HAP-1 (cell line): ENCODE measurements around the gene LGALS4.
"Not testable (repeated sequence)": the region's sequence is repeated elsewhere in the genome, so short reads cannot be mapped to it uniquely, and the experiment has no call there.

Experiments
- DNase-seq, 2 experiments: peaks; one replicate each; pipeline ENCODE4 v3.0.0-alpha.2; 2016 to 2020; ENCODE audit warnings: low spot score in 2 of 2
- H3K27me3 ChIP-seq: fragments of 250-450 bp; sonication (Bioruptor Pico); 2 replicates; pipeline ENCODE4 v1.5.1; 2020; ENCODE audit warnings: low read depth, mild to moderate bottlenecking, moderate library complexity
- H3K36me3 ChIP-seq: fragments of 250-450 bp; sonication (Bioruptor Pico); replicated peaks from 2 replicates; pipeline ENCODE4 v1.5.1; 2020; ENCODE audit warnings: mild to moderate bottlenecking
- H3K4me1 ChIP-seq: fragments of 250-450 bp; sonication (Bioruptor Pico); 2 replicates; pipeline ENCODE4 v1.5.1; 2020; ENCODE audit warnings: mild to moderate bottlenecking
- H3K4me3 ChIP-seq: fragments of 250-450 bp; sonication (Bioruptor Pico); 2 replicates; pipeline ENCODE4 v1.5.1; 2020; ENCODE audit warnings: mild to moderate bottlenecking, moderate library complexity
- H3K9me3 ChIP-seq: fragments of 250-450 bp; sonication (Bioruptor Pico); 2 replicates; pipeline ENCODE4 v1.5.1; 2020; ENCODE audit warnings: mild to moderate bottlenecking, moderate library complexity
- in situ Hi-C: fragments of 300-500 bp; cut with MboI; formaldehyde crosslinking; loops from 3 replicates; pipeline ENCODE4 v1.14.3; 2020; ENCODE audit warnings: low sequenced_read_pairs, inconsistent platforms, mixed read lengths

The LGALS4 gene

GRCh38 chr19:38825936-38826335 is 13.2 kb upstream of the LGALS4 start:
- H3K9me3 ChIP-seq, DNase-seq, H3K27me3 ChIP-seq, in situ Hi-C loops, H3K4me1 ChIP-seq, H3K4me3 ChIP-seq: not testable (repeated sequence)
- peaks cover 19% of the 10 kb centered on the region for H3K36me3 ChIP-seq

GRCh38 chr19:38821230-38821825 is 8.6 kb upstream of the LGALS4 start:
- H3K4me1 ChIP-seq, in situ Hi-C loops, H3K4me3 ChIP-seq, DNase-seq, H3K27me3 ChIP-seq, H3K9me3 ChIP-seq, H3K36me3 ChIP-seq: not testable (repeated sequence)

GRCh38 chr19:38819231-38819920 is 6.6 kb upstream of the LGALS4 start:
- H3K36me3 ChIP-seq, result peaks cover 15% of the 10 kb centered on the region
- no peaks in the 10 kb centered on the region for H3K27me3 ChIP-seq
- no peak overlapping the region for H3K4me3 ChIP-seq
- DNase-seq, result no peak
- in situ Hi-C loops, result no loop called here
- H3K9me3 ChIP-seq, result no peaks in the 10 kb centered on the region
- no peaks in the 10 kb centered on the region for H3K4me1 ChIP-seq

- DNase-seq, result no peak
- no peaks in the 10 kb centered on the region for H3K9me3 ChIP-seq
- H3K36me3 ChIP-seq, result peaks cover 7% of the 10 kb centered on the region
- H3K4me3 ChIP-seq, result no peak overlapping the region
- no peaks in the 10 kb centered on the region for H3K27me3 ChIP-seq
- in situ Hi-C loops, result no loop called here
- H3K4me1 ChIP-seq, result no peaks in the 10 kb centered on the region
Observed at GRCh38 chr19:38817081-38817480, 4.3 kb upstream of the LGALS4 start.

GRCh38 chr19:38816131-38816750 is 3.5 kb upstream of the LGALS4 start:
- Histone ChIP-seq H3K27me3 (no peaks in the 10 kb centered on the region), H3K36me3 (peaks cover 7% of the 10 kb centered on the region), H3K4me1 (no peaks in the 10 kb centered on the region), H3K9me3 (no peaks in the 10 kb centered on the region), H3K4me3 (no peak overlapping the region)
- in situ Hi-C loops, result no loop called here
- no peak for DNase-seq

- H3K4me1 ChIP-seq, result no peaks in the 10 kb centered on the region
- in situ Hi-C loops, result no loop called here
- DNase-seq, result no peak
- peaks cover 7% of the 10 kb centered on the region for H3K36me3 ChIP-seq
- H3K9me3 ChIP-seq, result no peaks in the 10 kb centered on the region
- H3K27me3 ChIP-seq, result no peaks in the 10 kb centered on the region
- no peak overlapping the region for H3K4me3 ChIP-seq
Observed at GRCh38 chr19:38815059-38816001, 2.6 kb upstream of the LGALS4 start.

GRCh38 chr19:38813932-38814331 is 1.2 kb upstream of the LGALS4 start:
- H3K4me1 ChIP-seq, DNase-seq, H3K36me3 ChIP-seq, in situ Hi-C loops, H3K27me3 ChIP-seq, H3K9me3 ChIP-seq, H3K4me3 ChIP-seq: not testable (repeated sequence)

GRCh38 chr19:38813323-38813722 is 578 bp upstream of the LGALS4 start:
- in situ Hi-C loops, result no loop called here
- Histone ChIP-seq H3K9me3 (no peaks in the 10 kb centered on the region), H3K27me3 (no peaks in the 10 kb centered on the region), H3K4me3 (no peak overlapping the region), H3K4me1 (no peaks in the 10 kb centered on the region), H3K36me3 (peaks cover 7% of the 10 kb centered on the region)
- no peak for DNase-seq

- no peaks in the 10 kb centered on the region for H3K27me3 ChIP-seq
- H3K36me3 ChIP-seq, result peaks cover 7% of the 10 kb centered on the region
- in situ Hi-C loops, result no loop called here
- no peak overlapping the region for H3K4me3 ChIP-seq
- no peak for DNase-seq
- no peaks in the 10 kb centered on the region for H3K9me3 ChIP-seq
- 0 out of 2 replicates have a peak, but pooled peaks cover 3% of the 10 kb centered on the region for H3K4me1 ChIP-seq
Observed at GRCh38 chr19:38812009-38812840, 520 bp downstream of the LGALS4 start.

GRCh38 chr19:38809592-38810252 is 3.0 kb downstream of the LGALS4 start:
- H3K9me3 ChIP-seq, result no peaks in the 10 kb centered on the region
- no peak for DNase-seq
- no peaks in the 10 kb centered on the region for H3K36me3 ChIP-seq
- 0 out of 2 replicates have a peak, but pooled peaks cover 3% of the 10 kb centered on the region for H3K4me1 ChIP-seq
- H3K4me3 ChIP-seq, result no peak overlapping the region
- in situ Hi-C loops, result no loop called here
- no peaks in the 10 kb centered on the region for H3K27me3 ChIP-seq

GRCh38 chr19:38808741-38809140 is 4.0 kb downstream of the LGALS4 start:
- in situ Hi-C loops, result no loop called here
- no peak for DNase-seq
- Histone ChIP-seq H3K4me1 (0 out of 2 replicates have a peak, but pooled peaks cover 3% of the 10 kb centered on the region), H3K4me3 (no peak overlapping the region), H3K9me3 (no peaks in the 10 kb centered on the region), H3K36me3 (no peaks in the 10 kb centered on the region), H3K27me3 (no peaks in the 10 kb centered on the region)

GRCh38 chr19:38807374-38808098 is 5.2 kb downstream of the LGALS4 start:
- H3K27me3 ChIP-seq, H3K9me3 ChIP-seq, H3K4me1 ChIP-seq, H3K4me3 ChIP-seq, in situ Hi-C loops, H3K36me3 ChIP-seq: not testable (repeated sequence)
- DNase-seq, result peak in 1 of 2 experiments; percentile 20
